Measurements from ENCODE around the gene BARHL1.

Gene BARHL1

DNA sequence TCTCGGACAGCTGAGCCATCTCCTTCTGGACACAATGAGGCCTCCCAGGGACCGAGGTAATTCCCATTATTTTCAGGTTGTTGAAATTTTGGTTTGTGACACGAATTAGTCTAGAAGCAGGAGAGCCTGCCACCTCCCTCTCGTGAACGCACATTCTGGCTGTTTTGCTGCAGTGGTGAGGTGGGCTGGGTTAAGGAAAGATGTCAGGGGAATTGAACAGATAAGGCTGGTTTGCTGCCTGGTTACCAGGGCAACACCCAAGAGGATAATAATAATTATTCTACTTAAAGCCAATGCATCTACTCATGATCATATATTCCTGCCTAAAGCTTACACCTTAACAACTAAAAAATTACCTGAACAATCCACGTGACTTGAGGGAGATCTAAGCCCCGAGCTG, 49.3 kb downstream of the BARHL1 start:
- no peak for DNase-seq (ENCODE audit: low read depth)
- no peak overlapping the region for H3K4me3 ChIP-seq (ENCODE audit: low read depth, low read length)
- TF ChIP-seq CTCF (IDR thresholded peaks at IDR 0.05; ENCODE audit: low read depth, low read length, missing control alignments), result no peak

GRCh38 chr9:132632413-132633129, 50.2 kb downstream of the BARHL1 start:
- TF ChIP-seq CTCF (IDR thresholded peaks at IDR 0.05; ENCODE audit: low read depth, low read length, missing control alignments), result no peak
- DNase-seq (ENCODE audit: low read depth), result no peak
- H3K4me3 ChIP-seq (ENCODE audit: low read depth, low read length), result no peak overlapping the region

- TF ChIP-seq CTCF (IDR thresholded peaks at IDR 0.05; ENCODE audit: low read depth, low read length, missing control alignments), result no peak
- no peak overlapping the region for H3K4me3 ChIP-seq (ENCODE audit: low read depth, low read length)
- DNase-seq (ENCODE audit: low read depth), result no peak
These were observed 51.9 kb downstream of the BARHL1 start for GRCh38 chr9:132634327-132634726.

- TF ChIP-seq CTCF (IDR thresholded peaks at IDR 0.05; ENCODE audit: low read depth, low read length, missing control alignments), result no peak
These were observed 54.9 kb downstream of the BARHL1 start for GRCh38 chr9:132637351-132637750.

DNA sequence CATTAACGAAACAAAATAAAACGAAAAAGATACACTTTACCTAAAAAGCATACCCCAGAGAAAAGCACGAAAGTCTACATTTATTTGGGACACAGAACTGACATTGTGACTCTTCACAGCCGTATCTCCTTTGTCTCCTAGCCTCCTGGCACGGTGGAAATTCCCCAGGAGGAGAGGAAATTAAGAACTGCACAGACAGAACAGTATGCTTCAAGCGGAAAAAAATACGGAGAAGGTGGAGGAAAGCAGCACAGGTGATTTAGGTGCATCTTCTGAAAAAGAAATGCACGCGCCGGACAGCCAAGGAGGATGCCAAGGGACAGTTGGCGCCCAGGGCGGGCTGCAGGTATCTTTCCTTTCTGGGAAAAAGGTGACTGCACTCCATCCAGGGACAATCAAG, 55.4 kb downstream of the BARHL1 start:
- no peak overlapping the region for H3K4me3 ChIP-seq (ENCODE audit: low read depth, low read length)
- TF ChIP-seq CTCF (IDR thresholded peaks at IDR 0.05; ENCODE audit: low read depth, low read length, missing control alignments), result no peak
- DNase-seq (ENCODE audit: low read depth), result no peak

More at GRCh38 chr9:132637351-132637750, 54.9 kb downstream of the BARHL1 start:
- H3K4me3 ChIP-seq (ENCODE audit: low read depth, low read length), result no peak overlapping the region
- DNase-seq (ENCODE audit: low read depth), result no peak

DNA sequence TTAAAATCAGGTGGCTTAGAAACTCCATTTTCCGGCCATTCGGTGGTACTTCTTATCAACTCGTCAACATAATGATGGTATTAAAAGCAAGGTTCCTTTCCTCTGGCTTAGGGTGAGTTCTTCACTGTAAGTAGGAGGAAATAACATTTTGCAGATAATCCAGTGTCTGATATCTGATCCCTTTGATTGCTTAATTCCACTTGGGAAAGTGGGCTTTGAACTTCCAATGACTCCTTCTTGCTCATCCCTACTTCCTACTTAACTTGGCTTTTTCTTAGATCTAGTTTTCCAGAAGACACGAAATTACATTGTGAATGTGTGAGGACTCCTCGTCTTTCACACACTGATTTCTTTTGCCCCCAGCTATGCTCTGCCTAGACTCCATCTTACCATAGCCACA, 55.8 kb downstream of the BARHL1 start:
- DNase-seq (ENCODE audit: low read depth), result no peak
- no peak for TF ChIP-seq CTCF (IDR thresholded peaks at IDR 0.05; ENCODE audit: low read depth, low read length, missing control alignments)
- H3K4me3 ChIP-seq (ENCODE audit: low read depth, low read length), result no peak overlapping the region

GRCh38 chr9:132639322-132639721, 56.9 kb downstream of the BARHL1 start:
- TF ChIP-seq CTCF (IDR thresholded peaks at IDR 0.05; ENCODE audit: low read depth, low read length, missing control alignments), result no peak
- H3K4me3 ChIP-seq (ENCODE audit: low read depth, low read length), result no peak overlapping the region
- DNase-seq (ENCODE audit: low read depth), result no peak

Data from GM12864 (cell line).